Measurements from ENCODE around the gene PPP6R1. TPM values are rescaled to one million over a fixed set of nuclear protein-coding genes. Genes with fewer than 3 reads are reported as not detected.
A peak's percentile ranks its signal among the peaks of the same experiment; 100 is the strongest.

PPP6R1 gene
- total and polyA plus RNA-seq, 2 of the 13 experiments (the other 11 are each of a cell fraction or from before 2014, with no cell fraction given), result 25.8 to 54.0 TPM

DNA sequence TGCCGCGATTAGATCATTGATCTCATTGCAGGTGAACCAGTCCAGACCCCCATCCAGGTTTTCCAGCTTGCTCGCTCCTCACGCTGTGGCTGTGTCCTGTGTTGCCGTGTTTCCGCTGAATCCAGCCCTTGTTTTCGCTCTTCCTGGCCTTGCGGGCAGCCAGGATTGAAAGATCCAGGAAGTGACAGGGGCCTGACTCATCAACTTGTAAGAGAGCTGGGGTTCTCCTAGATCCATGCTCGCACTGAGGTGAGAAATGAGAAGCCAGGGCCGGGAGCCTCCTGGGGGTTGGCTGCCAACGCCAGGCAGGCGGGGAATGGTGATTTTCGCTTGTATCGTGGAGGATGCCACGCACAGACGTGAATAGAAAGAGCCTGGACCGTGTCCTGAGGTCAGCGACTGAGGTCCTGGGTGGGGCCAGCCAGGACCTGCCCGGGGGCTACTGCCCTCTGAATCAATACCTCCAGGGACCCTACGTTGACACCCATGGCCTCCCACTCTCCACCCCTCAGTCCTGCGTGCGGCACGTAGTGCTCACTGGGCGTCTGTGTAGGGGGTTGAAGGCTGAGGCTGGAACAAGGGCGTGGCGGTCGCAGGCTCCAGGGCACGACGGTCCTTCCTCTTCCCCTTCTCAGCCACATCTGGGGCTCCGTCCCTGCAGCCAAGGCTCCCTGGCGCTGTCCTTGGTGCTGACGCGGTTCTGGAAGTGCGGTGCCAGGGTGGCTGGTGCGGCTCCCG is 42.2 kb downstream of the PPP6R1 start (continued):
- TF ChIP-seq, protein P1, sequence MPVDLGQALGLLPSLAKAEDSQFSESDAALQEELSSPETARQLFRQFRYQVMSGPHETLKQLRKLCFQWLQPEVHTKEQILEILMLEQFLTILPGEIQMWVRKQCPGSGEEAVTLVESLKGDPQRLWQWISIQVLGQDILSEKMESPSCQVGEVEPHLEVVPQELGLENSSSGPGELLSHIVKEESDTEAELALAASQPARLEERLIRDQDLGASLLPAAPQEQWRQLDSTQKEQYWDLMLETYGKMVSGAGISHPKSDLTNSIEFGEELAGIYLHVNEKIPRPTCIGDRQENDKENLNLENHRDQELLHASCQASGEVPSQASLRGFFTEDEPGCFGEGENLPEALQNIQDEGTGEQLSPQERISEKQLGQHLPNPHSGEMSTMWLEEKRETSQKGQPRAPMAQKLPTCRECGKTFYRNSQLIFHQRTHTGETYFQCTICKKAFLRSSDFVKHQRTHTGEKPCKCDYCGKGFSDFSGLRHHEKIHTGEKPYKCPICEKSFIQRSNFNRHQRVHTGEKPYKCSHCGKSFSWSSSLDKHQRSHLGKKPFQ (CRISPR knock-in tag; IDR thresholded peaks at IDR 0.05; ENCODE audit: insufficient replicate concordance), result peak; percentile 94
- TF ChIP-seq ZNF605 (CRISPR knock-in tag; IDR thresholded peaks at IDR 0.05) (peak; percentile 84), ZNF660 (CRISPR knock-in tag; IDR thresholded peaks at IDR 0.05; ENCODE audit: borderline replicate concordance, low read depth) (no peak), ONECUT2 (CRISPR knock-in tag; IDR thresholded peaks at IDR 0.05) (peak; percentile 67), NFE2 (CRISPR knock-in tag; IDR thresholded peaks at IDR 0.05) (0 out of 2 replicates have a peak, but pooled peaks have one; percentile 27), ZNF124 (CRISPR knock-in tag; IDR thresholded peaks at IDR 0.05) (peak; percentile 77), CBX1 (IDR thresholded peaks at IDR 0.05; ENCODE audit: low read depth) (peak; percentile 51)
- TF ChIP-seq, protein P2, sequence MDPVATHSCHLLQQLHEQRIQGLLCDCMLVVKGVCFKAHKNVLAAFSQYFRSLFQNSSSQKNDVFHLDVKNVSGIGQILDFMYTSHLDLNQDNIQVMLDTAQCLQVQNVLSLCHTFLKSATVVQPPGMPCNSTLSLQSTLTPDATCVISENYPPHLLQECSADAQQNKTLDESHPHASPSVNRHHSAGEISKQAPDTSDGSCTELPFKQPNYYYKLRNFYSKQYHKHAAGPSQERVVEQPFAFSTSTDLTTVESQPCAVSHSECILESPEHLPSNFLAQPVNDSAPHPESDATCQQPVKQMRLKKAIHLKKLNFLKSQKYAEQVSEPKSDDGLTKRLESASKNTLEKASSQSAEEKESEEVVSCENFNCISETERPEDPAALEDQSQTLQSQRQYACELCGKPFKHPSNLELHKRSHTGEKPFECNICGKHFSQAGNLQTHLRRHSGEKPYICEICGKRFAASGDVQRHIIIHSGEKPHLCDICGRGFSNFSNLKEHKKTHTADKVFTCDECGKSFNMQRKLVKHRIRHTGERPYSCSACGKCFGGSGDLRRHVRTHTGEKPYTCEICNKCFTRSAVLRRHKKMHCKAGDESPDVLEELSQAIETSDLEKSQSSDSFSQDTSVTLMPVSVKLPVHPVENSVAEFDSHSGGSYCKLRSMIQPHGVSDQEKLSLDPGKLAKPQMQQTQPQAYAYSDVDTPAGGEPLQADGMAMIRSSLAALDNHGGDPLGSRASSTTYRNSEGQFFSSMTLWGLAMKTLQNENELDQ (CRISPR knock-in tag; IDR thresholded peaks at IDR 0.05; ENCODE audit: borderline replicate concordance), result peak; percentile 96

GRCh38 chr19:55213547-55213946 is 45.3 kb downstream of the PPP6R1 start:
- no peak overlapping the region for H2AFZ ChIP-seq (ENCODE audit: low read length)
- H3K4me2 ChIP-seq (ENCODE audit: low read depth, low read length), result no peak overlapping the region
- in situ Hi-C loops (cut with HindIII; ENCODE audit: extremely low pct_ligation_motif_present, low pct_unique_long_range_greater_than_20kb) (no loop called here), intact Hi-C loops (cut with micrococcal nuclease; ENCODE audit: unreplicated experiment) (no loop called here)
- no peak overlapping the region for H3K9ac ChIP-seq (ENCODE audit: insufficient read depth, low read depth, low read length)
- no TSS peak for BruUV-seq (replicated peaks)
- no peaks in the 10 kb centered on the region for H4K20me1 ChIP-seq (ENCODE audit: insufficient read depth, low read length)
- H3K9me3 ChIP-seq (ENCODE audit: low read length), result no peaks in the 10 kb centered on the region
- H3K27ac ChIP-seq (ENCODE audit: extremely low read length, insufficient read depth, low read length), result no peak overlapping the region
- CTCF ChIA-PET (ENCODE audit: low intra/inter-chr PET ratio, low total read pairs), result no interaction called here
- POLR2A ChIA-PET, result interaction anchor here (0.7 to 6.6 kb wide), 2 partner anchors 44 to 64 kb away, joined by 3 to 95 read pairs; partner anchors contain the start of gene PPP6R1
- H3K79me2 ChIP-seq (ENCODE audit: insufficient read depth, low read length), result no peaks in the 10 kb centered on the region
- TF ChIP-seq ZNF263 (CRISPR knock-in tag; IDR thresholded peaks at IDR 0.05) (peak; percentile 93), EZH2 (conservative IDR thresholded peaks at IDR 0.05; ENCODE audit: low read depth, low read length) (no peak)
- FAIRE-seq, result no peak
- H3K36me3 ChIP-seq (replicated peaks in 1 of 2; ENCODE audit: control insufficient read depth in 1 of 2, insufficient read depth in 2 of 2, low read length in 2 of 2), result no peaks in the 10 kb centered on the region
- no peak for DNase-seq (ENCODE audit: low spot score)
- H3K27me3 ChIP-seq (ENCODE audit: control insufficient read depth in 1 of 2, insufficient read depth in 2 of 2, low read length in 2 of 2), result no peaks in the 10 kb centered on the region
- 26% methylated on average over 5 of the region's 7 CpGs for WGBS (ENCODE audit: low lambda C conversion rate)
- ATAC-seq, result no peak
- H3K4me3 ChIP-seq (replicated peaks in 1 of 3; ENCODE audit: insufficient read depth in 1 of 3, low read depth in 2 of 3, low read length in 3 of 3), result no peak overlapping the region
- H3K4me1 ChIP-seq (ENCODE audit: insufficient read depth, low read length), result peaks cover 72% of the 10 kb centered on the region
